Mesenchymal stem cell (in vitro differentiated cells and primary cell): Measurements from ENCODE around the gene ATOH7.
"Not testable (repeated sequence)": the region's sequence is repeated elsewhere in the genome, so short reads cannot be mapped to it uniquely, and the experiment has no call there.

Source experiments
- DNase-seq: peaks from one replicate; pipeline ENCODE4 v3.0.0-alpha.2; 2013
- H2AFZ ChIP-seq: one replicate; pipeline ENCODE4 v1.6.1; 2013; ENCODE audit warnings: low read depth, mild to moderate bottlenecking, control low read depth, inconsistent platforms, low read length, moderate library complexity
- H2AK5ac ChIP-seq: 2 replicates; pipeline ENCODE4 v1.6.1; 2013; ENCODE audit warnings: low read length, moderate library complexity, mild to moderate bottlenecking, inconsistent platforms; ENCODE audit not compliant: severe bottlenecking
- H2BK120ac ChIP-seq: one replicate; pipeline ENCODE4 v1.6.1; 2013; ENCODE audit warnings: low read depth, mild to moderate bottlenecking, inconsistent platforms, low read length, moderate library complexity
- H2BK12ac ChIP-seq, 2 experiments: one replicate each; pipeline ENCODE4 v1.6.1; 2013; ENCODE audit warnings: inconsistent platforms in 2 of 2, low read length in 2 of 2, mild to moderate bottlenecking in 2 of 2, moderate library complexity in 2 of 2, control low read depth in 1 of 2
- H2BK15ac ChIP-seq: one replicate; pipeline ENCODE4 v1.6.1; 2013; ENCODE audit warnings: mild to moderate bottlenecking, low read depth, inconsistent platforms; ENCODE audit not compliant: poor library complexity, severe bottlenecking
- H2BK5ac ChIP-seq: 2 replicates; pipeline ENCODE4 v1.6.1; 2013; ENCODE audit warnings: low read depth, mild to moderate bottlenecking, low read length, control low read depth, inconsistent platforms; ENCODE audit not compliant: poor library complexity, severe bottlenecking
- H3K14ac ChIP-seq, 2 experiments: one replicate each; pipeline ENCODE4 v1.6.1; 2013; ENCODE audit warnings: inconsistent platforms in 2 of 2, low read length in 2 of 2, control low read depth in 1 of 2, mild to moderate bottlenecking in 1 of 2, moderate library complexity in 1 of 2
- H3K18ac ChIP-seq, 2 experiments: one replicate each; pipeline ENCODE4 v1.6.1; 2013; ENCODE audit warnings: inconsistent platforms in 2 of 2, low read length in 2 of 2, control low read depth in 1 of 2, low read depth in 1 of 2, mild to moderate bottlenecking in 1 of 2
- H3K23ac ChIP-seq, 2 experiments: one replicate each; pipeline ENCODE4 v1.6.1; 2013; ENCODE audit warnings: inconsistent platforms in 2 of 2, low read length in 2 of 2, mild to moderate bottlenecking in 2 of 2, moderate library complexity in 2 of 2, control low read depth in 1 of 2
- H3K27ac ChIP-seq: 2 replicates; pipeline ENCODE4 v1.5.1; 2013; ENCODE audit warnings: mild to moderate bottlenecking, moderate library complexity, low read length, control low read depth, inconsistent platforms; ENCODE audit not compliant: poor library complexity, severe bottlenecking
- H3K27me3 ChIP-seq, 2 experiments: 2 replicates each; pipeline versions ENCODE4 v1.6.1 to v1.7.0; 2013; ENCODE audit warnings: low read length in 2 of 2, mild to moderate bottlenecking in 2 of 2, moderate library complexity in 2 of 2, control low read depth in 1 of 2, inconsistent platforms in 1 of 2; ENCODE audit not compliant: control insufficient read depth in 1 of 2, insufficient read depth in 1 of 2
- H3K36me3 ChIP-seq, 2 experiments: 2 replicates each; pipeline versions ENCODE4 v1.6.1 to v1.7.0; 2013; ENCODE audit warnings: low read length in 2 of 2, control low read depth in 1 of 2, inconsistent platforms in 1 of 2, low read depth in 1 of 2, mild to moderate bottlenecking in 1 of 2; ENCODE audit not compliant: insufficient read depth in 2 of 2, control insufficient read depth in 1 of 2
- H3K4ac ChIP-seq, 2 experiments: one replicate each; pipeline ENCODE4 v1.6.1; 2013; ENCODE audit warnings: inconsistent platforms in 2 of 2, low read length in 2 of 2, mild to moderate bottlenecking in 2 of 2, moderate library complexity in 2 of 2, control low read depth in 1 of 2, low read depth in 1 of 2
- H3K4me1 ChIP-seq: 2 replicates; pipeline ENCODE4 v1.6.1; 2013; ENCODE audit warnings: low read depth, low read length, control low read depth; ENCODE audit not compliant: control insufficient read depth, insufficient read depth
- H3K4me2 ChIP-seq: 2 replicates; pipeline ENCODE4 v1.6.1; 2013; ENCODE audit warnings: low read length, mild to moderate bottlenecking, inconsistent platforms; ENCODE audit not compliant: poor library complexity, severe bottlenecking
- H3K4me3 ChIP-seq, 2 experiments: 2 replicates each; pipeline versions ENCODE4 v1.5.1 to v1.7.0; 2013; ENCODE audit warnings: low read length in 2 of 2, mild to moderate bottlenecking in 2 of 2, control low read depth in 1 of 2, low read depth in 1 of 2; ENCODE audit not compliant: insufficient read depth in 1 of 2
- H3K79me1 ChIP-seq: replicated peaks from 2 replicates; pipeline ENCODE4 v1.6.1; 2013; ENCODE audit warnings: mild to moderate bottlenecking, control low read depth, low read length, inconsistent platforms; ENCODE audit not compliant: poor library complexity, severe bottlenecking
- H3K9ac ChIP-seq: 2 replicates; pipeline ENCODE4 v1.7.0; 2013; ENCODE audit warnings: mild to moderate bottlenecking, low read length, moderate library complexity
- H3K9me3 ChIP-seq: 2 replicates; pipeline ENCODE4 v1.7.0; 2013; ENCODE audit warnings: mild to moderate bottlenecking, low read length; ENCODE audit not compliant: control insufficient read depth
- H4K8ac ChIP-seq: one replicate; pipeline ENCODE4 v1.6.1; 2013; ENCODE audit warnings: inconsistent platforms, mild to moderate bottlenecking, low read length, moderate library complexity
- H4K91ac ChIP-seq: one replicate; pipeline ENCODE4 v1.6.1; 2013; ENCODE audit warnings: mild to moderate bottlenecking, low read length, inconsistent platforms
- WGBS: methylation state at CpG from one replicate; pipeline ENCODE4 v1.1.7; 2013; ENCODE audit warnings: mixed read lengths; 5-methylcytosine and 5-hydroxymethylcytosine counted together

ATOH7 gene

GRCh38 chr10:68195776-68196175 is 36.1 kb downstream of the ATOH7 start:
- not testable (repeated sequence) for H3K36me3 ChIP-seq, H3K14ac ChIP-seq, H4K8ac ChIP-seq, H3K23ac ChIP-seq, H2BK120ac ChIP-seq, H3K4ac ChIP-seq, H3K9me3 ChIP-seq, H3K79me1 ChIP-seq, H2AFZ ChIP-seq, H3K4me3 ChIP-seq, H3K27ac ChIP-seq, H3K4me2 ChIP-seq, H3K9ac ChIP-seq, H2BK12ac ChIP-seq, H3K4me1 ChIP-seq, H2BK15ac ChIP-seq, H3K18ac ChIP-seq, H4K91ac ChIP-seq, H3K27me3 ChIP-seq, H2AK5ac ChIP-seq, DNase-seq, H2BK5ac ChIP-seq
- WGBS: 100% methylated on average over 1 of the region's 2 CpGs

DNA sequence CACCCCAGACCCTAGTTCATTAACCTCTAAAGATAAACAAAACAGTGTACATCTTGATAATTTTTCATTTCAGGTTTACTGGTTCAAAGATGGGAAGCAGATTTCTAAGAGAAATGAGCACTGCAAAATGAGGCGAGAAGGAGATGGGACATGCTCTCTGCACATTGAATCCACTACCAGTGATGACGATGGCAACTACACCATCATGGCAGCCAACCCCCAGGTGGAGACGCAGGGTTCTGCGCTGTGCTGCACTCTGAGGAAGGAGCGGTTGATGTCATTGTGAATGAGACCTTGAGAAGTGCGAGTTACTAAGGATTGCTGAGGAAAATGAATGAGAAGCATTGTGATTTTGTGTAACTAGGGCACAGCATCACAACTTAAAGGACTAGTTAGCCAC is 37.6 kb downstream of the ATOH7 start:
- H4K91ac ChIP-seq: no peak overlapping the region
- no peaks in the 10 kb centered on the region for H3K9me3 ChIP-seq
- no peak overlapping the region for H3K27ac ChIP-seq
- H2BK15ac ChIP-seq: no peak overlapping the region
- no peak overlapping the region for H2AFZ ChIP-seq
- no peak overlapping the region for H3K4me3 ChIP-seq
- H2BK5ac ChIP-seq: no peak overlapping the region
- H3K4ac ChIP-seq: no peak overlapping the region
- H3K4me2 ChIP-seq: no peak overlapping the region
- H3K9ac ChIP-seq: no peak overlapping the region
- H2BK12ac ChIP-seq: no peak overlapping the region
- H2BK120ac ChIP-seq: no peak overlapping the region
- no peaks in the 10 kb centered on the region for H3K36me3 ChIP-seq
- H3K14ac ChIP-seq: no peak overlapping the region
- no peaks in the 10 kb centered on the region for H3K79me1 ChIP-seq
- no peaks in the 10 kb centered on the region for H3K27me3 ChIP-seq
- no peaks in the 10 kb centered on the region for H3K4me1 ChIP-seq
- no peak overlapping the region for H2AK5ac ChIP-seq
- 77% methylated on average over 5 of the region's 6 CpGs for WGBS
- no peak overlapping the region for H4K8ac ChIP-seq
- no peak overlapping the region for H3K23ac ChIP-seq
- H3K18ac ChIP-seq: no peak overlapping the region
- DNase-seq: no peak

DNA sequence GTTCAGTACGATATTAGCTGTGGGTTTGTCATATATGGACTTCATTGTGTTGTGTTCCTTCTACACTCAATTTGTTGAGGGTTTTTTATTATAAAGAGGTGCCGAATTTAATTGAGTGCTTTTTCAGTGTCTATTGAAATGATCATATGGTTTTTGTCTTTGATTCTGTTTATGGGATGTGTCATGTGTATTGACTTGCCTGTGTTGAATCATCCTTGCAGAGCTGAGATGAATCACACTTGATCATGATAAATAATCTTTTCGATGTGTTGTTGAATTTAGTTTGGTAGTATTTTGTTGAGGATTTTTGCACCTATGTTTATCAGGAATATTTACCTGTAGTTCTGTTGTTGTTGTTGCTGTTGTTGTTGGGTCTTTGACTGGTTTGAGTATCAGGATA is 39.8 kb downstream of the ATOH7 start:
- Histone ChIP-seq H3K14ac (no peak overlapping the region), H2AFZ (no peak overlapping the region), H2BK120ac (no peak overlapping the region), H3K4me3 (no peak overlapping the region), H2BK12ac (no peak overlapping the region), H4K91ac (no peak overlapping the region), H3K4me1 (no peaks in the 10 kb centered on the region), H4K8ac (no peak overlapping the region), H3K4ac (no peak overlapping the region), H3K27ac (no peak overlapping the region), H3K4me2 (no peak overlapping the region), H2BK5ac (no peak overlapping the region), H3K36me3 (no peaks in the 10 kb centered on the region), H3K27me3 (peaks cover 0 to 3% of the 10 kb centered on the region in 2 experiments), H2BK15ac (no peak overlapping the region), H3K9me3 (no peaks in the 10 kb centered on the region), H3K18ac (no peak overlapping the region), H3K23ac (no peak overlapping the region), H2AK5ac (no peak overlapping the region), H3K79me1 (no peaks in the 10 kb centered on the region), H3K9ac (peak overlapping the region; percentile 10)
- WGBS: 81% methylated on average over 3 of the region's 3 CpGs
- DNase-seq: no peak

DNA sequence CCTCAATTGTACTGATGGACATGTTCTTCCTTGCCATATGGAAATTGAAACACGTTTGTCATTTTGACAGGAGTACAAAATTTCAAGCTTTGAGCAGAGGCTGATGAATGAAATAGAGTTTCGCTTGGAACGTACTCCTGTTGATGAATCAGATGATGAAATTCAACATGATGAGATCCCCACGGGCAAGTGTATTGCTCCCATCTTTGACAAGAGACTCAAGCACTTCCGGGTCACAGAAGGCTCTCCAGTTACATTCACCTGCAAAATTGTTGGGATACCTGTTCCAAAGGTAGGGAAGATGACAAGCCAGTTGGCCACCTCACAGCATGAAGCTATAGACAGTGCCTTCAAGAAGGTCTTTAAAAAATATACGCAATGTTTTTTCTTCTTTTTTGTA is 43.1 kb downstream of the ATOH7 start:
- Histone ChIP-seq H3K4me1 (no peaks in the 10 kb centered on the region), H2AK5ac (no peak overlapping the region), H2BK12ac (no peak overlapping the region), H3K4me2 (no peak overlapping the region), H3K4ac (no peak overlapping the region), H4K8ac (no peak overlapping the region), H3K9me3 (no peaks in the 10 kb centered on the region), H2AFZ (no peak overlapping the region), H4K91ac (no peak overlapping the region), H2BK5ac (no peak overlapping the region), H3K4me3 (no peak overlapping the region), H3K14ac (no peak overlapping the region), H3K27ac (no peak overlapping the region), H3K23ac (no peak overlapping the region), H2BK120ac (no peak overlapping the region), H2BK15ac (no peak overlapping the region), H3K9ac (no peak overlapping the region), H3K27me3 (peaks cover 0 to 11% of the 10 kb centered on the region in 2 experiments), H3K79me1 (no peaks in the 10 kb centered on the region), H3K18ac (no peak overlapping the region), H3K36me3 (no peaks in the 10 kb centered on the region)
- DNase-seq: no peak
- 85% methylated on average over 5 of the region's 6 CpGs for WGBS
